ENCODE data around the gene SH2D4B.

Gene SH2D4B

DNA sequence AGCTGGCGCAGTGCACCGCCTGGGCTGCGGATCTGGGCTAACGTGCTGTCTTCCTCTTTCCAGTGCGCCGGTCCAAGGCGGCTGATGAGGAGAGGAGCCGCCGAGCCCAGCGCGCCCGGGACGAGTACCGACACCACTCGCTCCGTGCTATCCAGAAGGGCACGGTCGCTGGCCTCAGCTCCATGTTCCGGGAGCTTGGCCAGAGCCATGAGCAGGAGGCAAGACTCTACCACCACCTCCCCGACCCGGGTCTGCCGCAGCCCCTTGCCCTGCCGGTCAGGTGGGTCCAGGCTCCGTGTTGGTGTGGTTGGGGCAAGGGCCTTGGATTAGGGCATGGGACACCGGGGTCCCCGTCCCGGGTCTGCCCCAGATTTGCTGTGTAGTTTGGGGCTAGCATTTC is 65.8 kb downstream of the SH2D4B start:
- TF ChIP-seq, protein P1, sequence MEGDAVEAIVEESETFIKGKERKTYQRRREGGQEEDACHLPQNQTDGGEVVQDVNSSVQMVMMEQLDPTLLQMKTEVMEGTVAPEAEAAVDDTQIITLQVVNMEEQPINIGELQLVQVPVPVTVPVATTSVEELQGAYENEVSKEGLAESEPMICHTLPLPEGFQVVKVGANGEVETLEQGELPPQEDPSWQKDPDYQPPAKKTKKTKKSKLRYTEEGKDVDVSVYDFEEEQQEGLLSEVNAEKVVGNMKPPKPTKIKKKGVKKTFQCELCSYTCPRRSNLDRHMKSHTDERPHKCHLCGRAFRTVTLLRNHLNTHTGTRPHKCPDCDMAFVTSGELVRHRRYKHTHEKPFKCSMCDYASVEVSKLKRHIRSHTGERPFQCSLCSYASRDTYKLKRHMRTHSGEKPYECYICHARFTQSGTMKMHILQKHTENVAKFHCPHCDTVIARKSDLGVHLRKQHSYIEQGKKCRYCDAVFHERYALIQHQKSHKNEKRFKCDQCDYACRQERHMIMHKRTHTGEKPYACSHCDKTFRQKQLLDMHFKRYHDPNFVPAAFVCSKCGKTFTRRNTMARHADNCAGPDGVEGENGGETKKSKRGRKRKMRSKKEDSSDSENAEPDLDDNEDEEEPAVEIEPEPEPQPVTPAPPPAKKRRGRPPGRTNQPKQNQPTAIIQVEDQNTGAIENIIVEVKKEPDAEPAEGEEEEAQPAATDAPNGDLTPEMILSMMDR (IDR thresholded peaks at IDR 0.05; ENCODE audit: control insufficient read depth, extremely low read depth, insufficient read depth) = no peak
- no peak overlapping the region for H3K4me3 ChIP-seq (ENCODE audit: low read depth, low read length)
- no peak for DNase-seq (ENCODE audit: low read depth)

- TF ChIP-seq, protein P1 (IDR thresholded peaks at IDR 0.05; ENCODE audit: control insufficient read depth, extremely low read depth, insufficient read depth) = no peak
- DNase-seq (ENCODE audit: low read depth) = no peak
- no peak overlapping the region for H3K4me3 ChIP-seq (ENCODE audit: low read depth, low read length)
Observed at GRCh38 chr10:80608706-80609105, 71.0 kb downstream of the SH2D4B start.

GRCh38 chr10:80609331-80609730 is 71.6 kb downstream of the SH2D4B start:
- TF ChIP-seq, protein P1 (IDR thresholded peaks at IDR 0.05; ENCODE audit: control insufficient read depth, extremely low read depth, insufficient read depth) = no peak
- no peak overlapping the region for H3K4me3 ChIP-seq (ENCODE audit: low read depth, low read length)
- DNase-seq (ENCODE audit: low read depth) = no peak

GRCh38 chr10:80611481-80612185 is 73.9 kb downstream of the SH2D4B start:
- no peak overlapping the region for H3K4me3 ChIP-seq (ENCODE audit: low read depth, low read length)
- TF ChIP-seq, protein P1 (IDR thresholded peaks at IDR 0.05; ENCODE audit: control insufficient read depth, extremely low read depth, insufficient read depth) = no peak
- no peak for DNase-seq (ENCODE audit: low read depth)

DNA sequence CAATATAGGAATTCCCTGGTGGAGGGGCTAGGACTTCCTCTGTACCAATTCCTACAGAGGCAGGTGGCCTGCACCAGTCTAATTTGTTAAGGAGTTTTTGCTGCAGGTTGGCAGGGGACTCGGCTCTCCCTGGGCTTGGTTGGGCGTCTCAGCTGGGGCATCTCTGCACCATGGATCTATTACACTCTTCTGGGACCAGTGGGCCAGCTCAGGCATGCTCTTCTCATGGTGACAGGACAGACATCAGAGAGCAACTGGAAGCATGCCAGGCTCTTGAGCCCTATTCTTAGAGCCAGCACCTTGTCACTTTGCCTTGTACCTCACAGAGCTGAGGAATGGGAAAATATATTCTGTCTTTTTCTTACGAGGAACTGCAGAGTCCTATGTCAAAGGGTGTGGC is 74.6 kb downstream of the SH2D4B start:
- no peak for DNase-seq (ENCODE audit: low read depth)
- H3K4me3 ChIP-seq (ENCODE audit: low read depth, low read length) = no peak overlapping the region
- TF ChIP-seq, protein P1 (IDR thresholded peaks at IDR 0.05; ENCODE audit: control insufficient read depth, extremely low read depth, insufficient read depth) = no peak

- DNase-seq (ENCODE audit: low read depth) = no peak
- no peak overlapping the region for H3K4me3 ChIP-seq (ENCODE audit: low read depth, low read length)
- TF ChIP-seq, protein P1 (IDR thresholded peaks at IDR 0.05; ENCODE audit: control insufficient read depth, extremely low read depth, insufficient read depth) = no peak
Observed at GRCh38 chr10:80613466-80614170, 75.9 kb downstream of the SH2D4B start.

All from LNCaP clone FGC (cell line).